Measurements from ENCODE around the gene LCTL.

Gene LCTL

DNA sequence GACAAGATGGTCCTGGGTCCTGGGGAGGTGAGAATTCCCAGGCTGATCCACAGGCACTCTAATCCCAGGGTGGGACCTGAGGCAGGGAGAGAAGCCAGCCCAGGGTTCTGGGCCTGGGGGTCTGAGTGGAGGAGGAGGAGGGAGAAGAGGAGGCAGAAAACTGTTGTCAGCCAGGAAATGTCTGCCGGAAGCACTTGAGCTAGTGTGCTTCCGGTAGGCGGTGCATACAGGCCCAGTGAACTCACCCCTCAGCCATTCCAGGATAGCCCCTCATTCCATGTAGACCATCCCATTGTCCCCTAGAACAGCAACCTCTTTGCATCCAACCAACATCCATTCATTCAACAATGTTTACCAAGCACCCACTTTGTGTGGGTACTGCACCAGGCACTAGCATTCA is 47.9 kb upstream of the LCTL start:
- no peak overlapping the region for H3K4me3 ChIP-seq (ENCODE audit: low read depth, low read length, poor library complexity, severe bottlenecking)
- H3K27me3 ChIP-seq (ENCODE audit: insufficient read depth, low read length), result no peaks in the 10 kb centered on the region
- H3K9ac ChIP-seq (ENCODE audit: low read length), result no peak overlapping the region
- peaks cover 15% of the 10 kb centered on the region for H3K4me1 ChIP-seq (ENCODE audit: insufficient read depth, low read length, severe bottlenecking)
- TF ChIP-seq, protein P1, sequence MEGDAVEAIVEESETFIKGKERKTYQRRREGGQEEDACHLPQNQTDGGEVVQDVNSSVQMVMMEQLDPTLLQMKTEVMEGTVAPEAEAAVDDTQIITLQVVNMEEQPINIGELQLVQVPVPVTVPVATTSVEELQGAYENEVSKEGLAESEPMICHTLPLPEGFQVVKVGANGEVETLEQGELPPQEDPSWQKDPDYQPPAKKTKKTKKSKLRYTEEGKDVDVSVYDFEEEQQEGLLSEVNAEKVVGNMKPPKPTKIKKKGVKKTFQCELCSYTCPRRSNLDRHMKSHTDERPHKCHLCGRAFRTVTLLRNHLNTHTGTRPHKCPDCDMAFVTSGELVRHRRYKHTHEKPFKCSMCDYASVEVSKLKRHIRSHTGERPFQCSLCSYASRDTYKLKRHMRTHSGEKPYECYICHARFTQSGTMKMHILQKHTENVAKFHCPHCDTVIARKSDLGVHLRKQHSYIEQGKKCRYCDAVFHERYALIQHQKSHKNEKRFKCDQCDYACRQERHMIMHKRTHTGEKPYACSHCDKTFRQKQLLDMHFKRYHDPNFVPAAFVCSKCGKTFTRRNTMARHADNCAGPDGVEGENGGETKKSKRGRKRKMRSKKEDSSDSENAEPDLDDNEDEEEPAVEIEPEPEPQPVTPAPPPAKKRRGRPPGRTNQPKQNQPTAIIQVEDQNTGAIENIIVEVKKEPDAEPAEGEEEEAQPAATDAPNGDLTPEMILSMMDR (IDR thresholded peaks at IDR 0.05; ENCODE audit: low read length), result no peak
- no peak for TF ChIP-seq EZH2 (IDR thresholded peaks at IDR 0.05; ENCODE audit: borderline replicate concordance, low read length)
- H3K4me2 ChIP-seq (ENCODE audit: low read length), result no peak overlapping the region
- H4K20me1 ChIP-seq (ENCODE audit: insufficient read depth, low read length), result no peaks in the 10 kb centered on the region
- no peaks in the 10 kb centered on the region for H3K9me2 ChIP-seq (ENCODE audit: low read depth, low read length)
- no peak overlapping the region for H2AFZ ChIP-seq (ENCODE audit: low read length)
- no peaks in the 10 kb centered on the region for H3K9me3 ChIP-seq (ENCODE audit: low read length)
- H3F3A ChIP-seq (ENCODE audit: insufficient read depth, low read length), result no peaks in the 10 kb centered on the region
- no peak overlapping the region for H3K27ac ChIP-seq (ENCODE audit: low read depth, low read length, poor library complexity, severe bottlenecking)
- H3K79me2 ChIP-seq (ENCODE audit: insufficient read depth, low read length), result no peaks in the 10 kb centered on the region
- H3K36me3 ChIP-seq (ENCODE audit: insufficient read depth, low read length), result no peaks in the 10 kb centered on the region

DNA sequence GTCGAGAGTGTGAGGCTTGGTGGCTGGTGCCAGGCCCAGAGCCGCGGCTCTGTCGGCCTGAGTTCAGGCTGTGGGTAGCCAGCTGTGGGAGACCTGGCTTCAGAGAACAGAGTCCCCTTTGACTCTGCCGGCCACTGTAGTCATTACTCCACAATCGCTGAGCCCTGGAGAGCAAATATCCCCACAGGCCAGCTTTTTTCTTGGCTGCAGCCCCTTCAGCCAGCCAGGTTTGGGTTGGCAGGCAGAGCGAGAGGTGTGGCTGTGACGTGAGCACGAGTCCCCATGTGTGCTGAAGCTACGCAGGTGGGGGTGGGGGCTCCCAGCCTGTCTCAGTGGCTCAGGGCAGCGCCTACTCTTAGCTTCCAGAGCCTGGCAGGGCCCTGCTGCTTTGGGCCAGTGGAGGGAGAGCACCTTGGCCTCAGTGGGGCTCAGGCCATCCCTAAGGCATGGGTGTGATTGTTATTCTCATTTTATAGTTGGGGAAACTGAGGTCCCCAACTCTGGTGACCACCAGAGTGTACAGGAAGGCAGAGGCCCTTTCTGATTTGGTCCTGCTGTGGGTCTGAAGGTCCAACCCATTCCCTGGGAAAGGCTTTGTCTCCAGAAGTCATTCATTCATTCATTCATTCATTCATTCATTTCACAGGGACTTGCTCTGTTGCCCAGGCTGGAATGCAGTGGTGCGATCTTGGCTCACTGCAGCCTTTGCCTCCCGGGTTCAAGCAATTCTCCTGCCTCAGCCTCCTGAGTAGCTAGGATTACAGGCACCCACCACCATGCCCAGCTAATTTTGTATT is 45.7 kb upstream of the LCTL start:
- H3K4me2 ChIP-seq (ENCODE audit: low read length), result no peak overlapping the region
- H3K4me1 ChIP-seq (ENCODE audit: insufficient read depth, low read length, severe bottlenecking), result peaks cover 5% of the 10 kb centered on the region
- no peaks in the 10 kb centered on the region for H3K36me3 ChIP-seq (ENCODE audit: insufficient read depth, low read length)
- no peak overlapping the region for H3K4me3 ChIP-seq (ENCODE audit: low read depth, low read length, poor library complexity, severe bottlenecking)
- H2AFZ ChIP-seq (ENCODE audit: low read length), result no peak overlapping the region
- H3K27me3 ChIP-seq (ENCODE audit: insufficient read depth, low read length), result no peaks in the 10 kb centered on the region
- H3K27ac ChIP-seq (ENCODE audit: low read depth, low read length, poor library complexity, severe bottlenecking), result no peak overlapping the region
- H3K9ac ChIP-seq (ENCODE audit: low read length), result no peak overlapping the region
- TF ChIP-seq EZH2 (IDR thresholded peaks at IDR 0.05; ENCODE audit: borderline replicate concordance, low read length), result no peak
- TF ChIP-seq, protein P1 (IDR thresholded peaks at IDR 0.05; ENCODE audit: low read length), result no peak
- no peaks in the 10 kb centered on the region for H3K79me2 ChIP-seq (ENCODE audit: insufficient read depth, low read length)
- H4K20me1 ChIP-seq (ENCODE audit: insufficient read depth, low read length), result no peaks in the 10 kb centered on the region
- H3F3A ChIP-seq (ENCODE audit: insufficient read depth, low read length), result no peaks in the 10 kb centered on the region
- H3K9me3 ChIP-seq (ENCODE audit: low read length), result no peaks in the 10 kb centered on the region
- no peaks in the 10 kb centered on the region for H3K9me2 ChIP-seq (ENCODE audit: low read depth, low read length)

DNA sequence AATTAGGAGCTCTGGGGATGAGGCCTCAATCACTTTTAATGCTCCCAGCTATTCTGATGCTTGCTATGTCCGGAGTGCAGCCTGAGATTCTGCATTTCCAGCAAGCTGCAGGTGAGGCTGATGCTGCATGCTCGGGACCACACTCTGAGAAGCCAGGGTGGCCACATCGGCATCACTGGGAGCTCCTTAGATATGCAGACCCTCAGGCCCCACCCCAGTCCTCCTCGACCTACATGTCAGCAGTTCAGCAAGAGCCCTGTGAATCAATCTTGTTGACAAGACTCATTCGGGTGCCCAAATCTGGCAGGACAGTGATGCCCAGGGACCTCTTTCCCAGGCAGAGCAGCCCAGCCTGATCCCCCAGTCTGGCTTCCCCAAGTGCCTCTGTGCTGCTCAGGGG is 44.1 kb upstream of the LCTL start:
- Histone ChIP-seq H3K9ac (ENCODE audit: low read length) (no peak overlapping the region), H3K79me2 (ENCODE audit: insufficient read depth, low read length) (no peaks in the 10 kb centered on the region), H3K27me3 (ENCODE audit: insufficient read depth, low read length) (no peaks in the 10 kb centered on the region), H3K4me2 (ENCODE audit: low read length) (no peak overlapping the region), H3K9me2 (ENCODE audit: low read depth, low read length) (no peaks in the 10 kb centered on the region), H4K20me1 (ENCODE audit: insufficient read depth, low read length) (no peaks in the 10 kb centered on the region), H3K4me1 (ENCODE audit: insufficient read depth, low read length, severe bottlenecking) (peaks cover 5% of the 10 kb centered on the region), H3K27ac (ENCODE audit: low read depth, low read length, poor library complexity, severe bottlenecking) (no peak overlapping the region), H3K4me3 (ENCODE audit: low read depth, low read length, poor library complexity, severe bottlenecking) (no peak overlapping the region), H2AFZ (ENCODE audit: low read length) (no peak overlapping the region), H3K9me3 (ENCODE audit: low read length) (no peaks in the 10 kb centered on the region), H3K36me3 (ENCODE audit: insufficient read depth, low read length) (no peaks in the 10 kb centered on the region), H3F3A (ENCODE audit: insufficient read depth, low read length) (no peaks in the 10 kb centered on the region)
- TF ChIP-seq, protein P1 (IDR thresholded peaks at IDR 0.05; ENCODE audit: low read length), result no peak
- no peak for TF ChIP-seq EZH2 (IDR thresholded peaks at IDR 0.05; ENCODE audit: borderline replicate concordance, low read length)

Measured in OCI-LY1 (cell line).